ENCODE results near the gene KCNK16.
A peak's percentile ranks its signal among the peaks of the same experiment; 100 is the strongest.

The KCNK16 gene

DNA sequence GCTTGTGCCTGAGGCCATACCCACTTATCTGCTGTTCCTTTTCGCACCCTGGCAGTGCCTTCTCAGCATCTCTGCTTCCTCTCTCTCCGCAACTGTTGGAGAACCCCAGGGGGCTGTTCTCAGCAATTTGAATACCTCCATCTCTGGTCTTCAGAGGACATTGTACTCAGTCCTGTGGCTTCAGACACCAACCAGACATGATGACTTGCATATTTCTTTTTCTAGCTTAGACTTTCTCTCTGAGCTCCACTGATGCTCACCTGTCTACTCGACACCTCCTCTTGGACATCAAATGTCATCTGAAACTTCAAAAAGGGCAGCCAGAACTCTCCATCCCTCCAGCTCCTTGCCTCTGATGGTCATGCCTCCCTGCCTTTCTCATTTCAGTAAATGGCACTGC, 18.9 kb upstream of the KCNK16 start:
- DNase-seq = no peak

DNA sequence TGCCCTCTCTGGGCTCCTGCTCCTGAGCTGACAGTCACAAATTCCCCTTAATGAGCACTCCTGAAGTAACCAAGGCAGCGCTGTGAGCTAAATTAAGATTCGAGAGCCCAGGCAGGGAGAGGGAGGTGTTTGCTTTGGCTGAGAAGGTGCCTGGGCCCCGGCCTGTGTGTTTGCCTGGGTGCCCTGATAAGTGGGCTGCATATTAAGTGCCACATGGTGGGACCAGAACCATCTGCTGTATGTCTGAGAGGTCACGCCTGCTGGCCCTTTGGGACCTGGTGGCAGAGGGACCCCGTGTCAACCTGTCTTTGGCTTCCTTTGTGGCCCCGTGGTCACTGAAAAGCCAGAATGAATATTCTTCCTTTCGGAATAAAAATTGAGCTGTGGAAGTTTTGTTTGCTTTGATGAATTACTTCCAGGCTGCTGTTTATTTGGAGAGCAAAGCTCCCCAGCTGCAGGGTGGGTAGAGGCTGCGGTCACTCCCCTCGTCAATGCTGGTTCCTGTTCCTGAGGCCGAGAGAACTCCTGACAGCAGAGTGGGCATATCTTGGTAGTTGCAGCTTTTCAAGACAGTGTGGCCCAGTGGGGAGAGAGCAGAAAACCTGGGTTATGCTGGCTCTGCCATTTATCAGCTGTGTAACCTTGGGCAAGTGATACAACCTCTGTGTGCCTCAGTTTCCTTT, 17.5 kb upstream of the KCNK16 start:
- no peak for DNase-seq

DNA sequence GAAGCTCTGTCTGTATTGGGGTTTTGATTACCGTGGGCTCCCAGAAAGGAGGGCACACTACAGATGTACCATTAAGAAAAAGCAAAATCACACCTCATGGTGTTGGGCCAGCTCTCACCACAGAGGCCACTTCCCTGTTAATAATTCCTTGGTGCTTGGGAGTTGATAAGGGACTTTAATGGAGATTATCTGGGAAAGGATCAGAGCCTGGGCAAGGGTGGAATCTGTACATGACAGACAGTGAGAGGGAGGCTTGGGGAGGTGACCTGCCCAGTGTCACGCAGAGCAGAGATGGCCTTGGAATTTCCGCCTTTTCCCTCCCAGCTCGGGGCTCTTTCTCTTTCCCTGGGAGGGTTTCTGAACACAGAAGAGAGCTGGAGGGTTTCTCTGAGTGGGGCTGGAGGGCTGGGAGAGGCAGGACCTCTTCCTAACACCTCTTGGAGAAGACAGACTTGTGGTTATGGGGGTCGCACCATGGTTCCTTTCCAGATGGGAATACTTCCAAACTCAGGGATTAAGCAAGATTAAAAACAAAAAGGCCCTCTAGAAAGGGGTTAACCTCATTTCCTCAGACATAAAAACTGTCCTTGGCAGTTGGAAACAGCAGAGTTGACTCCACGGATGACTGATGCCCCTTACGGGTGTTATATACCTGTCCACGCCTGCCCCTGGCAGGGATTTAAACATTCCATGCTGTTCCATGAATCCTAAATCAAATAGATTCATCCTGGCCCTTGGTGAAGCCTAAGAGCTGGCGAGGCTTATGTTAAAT, 16.8 kb upstream of the KCNK16 start:
- DNase-seq = no peak

DNA sequence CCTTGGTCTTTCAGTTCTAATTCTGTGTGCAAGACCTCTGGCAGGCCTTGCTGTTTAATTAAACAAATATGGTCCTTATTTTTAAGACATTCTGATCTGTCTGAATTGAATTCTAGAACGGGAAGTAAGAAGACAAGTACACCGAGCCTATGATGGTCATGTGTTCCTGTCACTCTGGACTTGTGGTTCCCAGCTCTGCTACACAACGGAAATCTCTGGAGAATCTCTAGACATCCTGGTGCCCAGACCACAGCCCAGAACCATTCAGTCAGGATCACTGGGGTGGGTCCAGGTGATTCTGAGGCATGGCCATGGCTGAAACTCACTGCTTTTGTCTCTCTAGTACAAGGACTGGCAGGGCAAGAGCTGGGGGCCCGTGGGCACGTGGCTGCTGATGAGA, 15.9 kb upstream of the KCNK16 start:
- no peak for DNase-seq

- no peak for DNase-seq
Observed at GRCh38 chr6:39335780-39336545, 13.5 kb upstream of the KCNK16 start.

DNA sequence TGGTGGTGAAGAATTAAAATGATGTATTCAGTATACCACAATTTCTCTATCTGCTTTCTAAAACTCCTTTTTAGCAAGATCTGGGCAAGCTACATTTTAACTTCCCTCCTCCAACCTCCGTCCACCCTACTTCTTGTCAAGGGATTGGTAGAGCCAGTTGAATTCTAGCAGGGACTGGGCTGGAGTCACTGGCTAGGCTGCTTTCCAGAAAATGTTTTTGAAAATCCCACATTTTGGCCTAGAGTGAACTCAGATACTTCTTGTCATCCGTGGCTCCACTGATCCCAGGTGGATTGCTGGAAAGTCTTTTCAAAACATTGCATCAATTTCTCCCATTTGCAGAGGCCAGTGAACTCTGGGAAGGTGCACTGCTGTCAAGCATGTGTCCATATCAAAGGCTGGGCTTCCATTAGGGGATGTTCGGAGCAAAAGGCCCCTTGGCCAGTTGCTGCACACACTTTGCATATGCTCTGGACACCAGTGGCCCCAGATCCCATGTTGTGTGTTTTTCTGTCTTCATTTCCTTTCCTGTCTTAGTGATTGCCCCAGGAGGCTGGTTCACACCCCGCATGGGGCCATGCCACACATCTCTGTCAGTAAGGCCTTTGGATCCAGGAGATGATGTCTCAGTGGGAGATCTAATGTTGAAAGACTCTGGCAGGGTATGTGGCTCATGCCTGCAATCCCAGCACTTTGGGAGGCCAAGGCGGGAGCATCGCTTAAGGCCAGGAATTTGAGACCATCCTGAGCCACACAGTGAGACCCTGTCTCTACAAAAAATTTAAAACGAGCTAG, 11.3 kb upstream of the KCNK16 start:
- DNase-seq = no peak

DNA sequence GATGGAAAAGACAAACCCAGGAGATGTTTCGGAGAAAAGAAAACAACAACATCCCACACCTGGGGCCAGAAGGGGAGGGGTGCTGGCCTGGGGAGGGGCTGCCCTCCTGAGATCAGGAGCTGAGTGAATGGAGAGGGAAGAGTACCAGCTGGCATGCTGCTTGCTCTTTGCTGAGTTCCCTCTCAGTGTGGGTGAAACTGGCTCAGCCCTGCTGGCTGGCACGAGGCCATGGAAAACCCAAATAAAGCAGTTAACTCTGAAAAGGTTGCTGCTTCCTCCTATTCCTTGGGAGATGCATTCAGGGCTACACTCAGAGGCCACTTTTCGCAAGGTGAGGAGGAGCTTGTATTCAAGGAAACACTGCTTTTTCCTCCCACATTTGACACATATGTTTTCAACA, 8.0 kb upstream of the KCNK16 start:
- DNase-seq = no peak

- no peak for DNase-seq
Observed at GRCh38 chr6:39330057-39330456, 7.6 kb upstream of the KCNK16 start.

- DNase-seq = no peak
Observed at GRCh38 chr6:39328066-39328465, 5.6 kb upstream of the KCNK16 start.

DNA sequence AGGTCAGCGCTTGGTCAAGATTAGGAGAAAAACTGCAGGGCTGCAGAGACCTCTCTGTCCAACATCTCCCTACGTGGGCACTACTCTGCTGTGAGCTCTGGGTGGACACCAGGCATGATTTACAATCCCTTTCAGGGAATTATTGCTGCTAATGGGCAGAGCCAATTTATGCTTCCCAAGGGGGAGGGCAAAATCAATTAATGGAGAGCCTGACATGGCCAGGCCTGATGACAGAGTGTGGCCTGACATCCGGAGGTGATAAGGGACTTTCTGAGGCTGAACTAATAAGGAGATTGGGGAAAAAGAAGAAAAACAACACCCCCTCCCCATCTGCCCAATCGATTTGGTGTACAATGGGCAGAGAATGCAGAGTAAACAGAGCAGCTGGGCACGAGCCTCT, 5.0 kb upstream of the KCNK16 start:
- DNase-seq = no peak

- no peak for DNase-seq
Observed at GRCh38 chr6:39321761-39322160, 741 bp downstream of the KCNK16 start.

DNA sequence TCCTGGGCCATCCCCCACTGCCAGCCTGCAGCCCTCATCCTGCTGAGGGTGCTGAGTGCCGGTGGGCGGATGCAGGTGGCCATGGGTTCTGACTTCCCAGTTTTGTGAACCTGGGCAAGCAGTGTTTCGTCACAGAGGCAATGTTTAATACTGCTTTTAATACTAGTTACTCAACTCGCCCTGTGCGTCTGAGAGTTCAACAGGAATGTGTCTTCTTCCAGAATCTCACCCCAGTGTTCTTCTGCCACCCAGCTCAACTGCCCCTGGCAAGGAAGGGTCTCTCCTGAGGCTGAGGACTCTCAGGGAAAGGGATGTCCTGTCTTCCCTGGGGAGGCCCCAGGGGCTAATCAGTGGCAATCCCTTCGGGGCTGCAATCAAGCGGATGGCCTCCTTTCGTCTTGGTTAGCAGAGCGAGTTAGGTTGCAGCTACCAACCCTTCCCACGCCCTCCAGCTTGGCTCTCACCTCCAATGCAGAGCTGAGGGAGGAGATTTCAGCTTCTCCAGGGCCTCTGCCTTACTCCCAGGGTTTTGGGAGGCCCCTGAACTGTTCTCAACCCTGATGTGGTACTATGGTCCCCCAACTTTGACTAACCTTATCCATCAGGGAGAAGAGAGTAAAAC, 2.0 kb downstream of the KCNK16 start:
- DNase-seq = no peak

GRCh38 chr6:39319621-39320362, 2.7 kb downstream of the KCNK16 start:
- DNase-seq = no peak

DNA sequence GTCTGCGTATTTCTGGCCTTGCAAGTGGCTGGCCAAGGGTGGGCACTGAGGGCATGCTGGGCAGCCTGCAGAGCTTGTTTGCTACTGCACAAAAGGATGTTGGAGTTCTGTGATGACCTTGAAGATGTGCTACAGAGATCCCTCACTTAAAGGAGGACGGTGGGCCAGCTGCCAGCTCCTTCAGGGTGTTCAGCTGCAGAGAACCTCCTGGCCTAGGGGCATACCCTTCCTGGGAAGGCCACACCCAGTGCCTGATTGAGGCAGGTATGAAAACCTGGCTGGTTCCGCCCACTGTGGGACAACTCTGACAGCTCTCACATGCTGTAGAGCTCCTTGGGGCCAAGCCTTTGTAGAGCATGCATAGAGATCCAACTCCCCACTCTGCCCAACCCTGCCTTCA, 5.2 kb downstream of the KCNK16 start:
- no peak for DNase-seq

- no peak for DNase-seq
Observed at GRCh38 chr6:39314273-39314795, 8.2 kb downstream of the KCNK16 start, which contains the start of gene KCNK17. Gene KCNK17 (minus strand): TSS chr6:39314419. CDS start chr6:39314320, 99 bp downstream.

DNA sequence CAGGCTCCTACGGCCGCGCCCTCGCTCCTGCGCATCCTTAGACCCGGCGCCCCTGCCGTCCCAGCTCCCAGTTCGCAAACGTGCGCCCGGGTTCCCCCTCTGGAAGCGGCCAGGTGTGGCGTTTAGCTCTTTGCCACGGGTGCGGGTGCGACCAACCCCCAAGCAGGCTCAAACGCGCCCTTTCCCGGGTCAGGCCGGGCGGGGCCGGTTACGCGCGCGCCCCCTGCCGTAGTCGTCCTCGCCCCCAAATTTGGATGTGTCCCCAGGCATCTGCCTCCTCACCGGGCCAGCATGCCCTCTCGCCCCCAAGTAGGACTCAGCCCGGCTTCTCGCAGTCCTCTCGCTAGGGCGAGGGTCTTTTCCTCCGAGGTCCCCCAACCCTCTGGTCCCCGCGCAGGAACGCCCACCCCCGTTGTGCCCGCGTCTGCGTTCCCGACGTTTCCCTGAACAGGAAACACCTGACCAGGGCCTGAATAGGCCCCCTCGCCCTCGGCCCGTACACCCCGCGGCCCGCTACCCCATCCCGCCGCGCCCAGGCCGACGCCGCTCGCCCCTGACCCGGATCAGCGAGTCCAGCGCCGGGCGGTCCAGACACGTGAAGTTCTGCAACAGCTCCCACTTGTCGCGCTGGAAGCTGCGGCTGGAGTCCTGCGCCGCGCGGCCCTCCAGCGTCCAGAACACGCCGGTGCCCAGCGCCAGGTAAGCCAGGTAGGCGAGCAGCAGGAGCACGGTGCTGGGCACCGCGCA, 8.8 kb downstream of the KCNK16 start:
- DNase-seq = no peak

- DNase-seq = no peak
Observed at GRCh38 chr6:39312912-39313525, 9.5 kb downstream of the KCNK16 start.

- no peak for DNase-seq
Observed at GRCh38 chr6:39310542-39310941, 12.0 kb downstream of the KCNK16 start.

DNA sequence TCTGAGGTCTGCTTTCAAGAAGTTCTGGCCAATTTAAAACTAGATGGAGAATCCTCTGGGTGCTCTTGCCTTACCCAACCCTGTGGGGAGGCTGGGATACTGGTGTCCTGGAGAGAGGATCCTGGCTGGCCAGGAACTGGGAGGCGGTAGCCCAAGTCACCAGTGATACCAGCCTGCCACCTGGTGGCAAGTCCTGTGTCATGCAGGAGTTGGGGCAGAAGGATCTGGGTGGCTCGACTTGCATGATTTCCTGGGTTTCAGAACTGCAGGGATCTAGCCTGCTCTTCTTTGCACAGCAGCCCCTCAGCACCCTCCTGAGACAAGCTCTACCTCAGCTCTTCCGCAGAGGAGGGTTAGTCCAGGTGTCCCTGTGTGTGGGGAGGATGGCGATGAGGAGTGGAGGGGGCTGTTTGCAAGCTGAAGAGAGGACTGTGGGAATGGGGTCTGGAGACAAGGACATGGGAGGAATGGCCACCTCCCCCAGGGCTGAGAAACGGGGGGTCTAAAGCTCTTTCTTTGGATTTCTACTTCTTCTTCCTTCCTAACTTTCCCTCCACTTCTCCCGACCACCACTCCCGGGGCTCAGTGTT, 12.5 kb downstream of the KCNK16 start:
- peak in 3 of 4 experiments; percentile 16 to 26 (median 23) for DNase-seq

GRCh38 chr6:39307462-39307861, 15.0 kb downstream of the KCNK16 start:
- no peak for DNase-seq
